ENCODE results near the gene PIEZO2.

PIEZO2 gene

GRCh38 chr18:10877987-10878386 is 271.4 kb downstream of the PIEZO2 start:
- H3K27ac ChIP-seq = no peak overlapping the region
- no peak overlapping the region for H3K4me3 ChIP-seq
- no peaks in the 10 kb centered on the region for H3K27me3 ChIP-seq
- H3K36me3 ChIP-seq = no peaks in the 10 kb centered on the region
- no peaks in the 10 kb centered on the region for H4K20me1 ChIP-seq
- no peak for TF ChIP-seq Cebpa-rat (IDR thresholded peaks at IDR 0.05)
- no peaks in the 10 kb centered on the region for H3K4me1 ChIP-seq
- H3K9ac ChIP-seq = no peak overlapping the region
- H3K4me2 ChIP-seq = no peak overlapping the region
- 0 out of 22 replicates have a peak, but pooled peaks cover 0 to 3% (median 0%) of the 10 kb centered on the region in 11 experiments for H3K9me3 ChIP-seq (replicated peaks in 1 of 11)

- Histone ChIP-seq H3K36me3 (no peaks in the 10 kb centered on the region), H3K27ac (no peak overlapping the region), H3K4me1 (no peaks in the 10 kb centered on the region), H3K4me2 (no peak overlapping the region), H3K27me3 (no peaks in the 10 kb centered on the region), H3K4me3 (no peak overlapping the region), H4K20me1 (no peaks in the 10 kb centered on the region), H3K9me3 (replicated peaks in 1 of 11) (0 out of 22 replicates have a peak, but pooled peaks cover 0 to 3% (median 0%) of the 10 kb centered on the region in 11 experiments), H3K9ac (no peak overlapping the region)
- no peak for TF ChIP-seq Cebpa-rat (IDR thresholded peaks at IDR 0.05)
Observed at GRCh38 chr18:10875811-10876210, 273.6 kb downstream of the PIEZO2 start.

DNA sequence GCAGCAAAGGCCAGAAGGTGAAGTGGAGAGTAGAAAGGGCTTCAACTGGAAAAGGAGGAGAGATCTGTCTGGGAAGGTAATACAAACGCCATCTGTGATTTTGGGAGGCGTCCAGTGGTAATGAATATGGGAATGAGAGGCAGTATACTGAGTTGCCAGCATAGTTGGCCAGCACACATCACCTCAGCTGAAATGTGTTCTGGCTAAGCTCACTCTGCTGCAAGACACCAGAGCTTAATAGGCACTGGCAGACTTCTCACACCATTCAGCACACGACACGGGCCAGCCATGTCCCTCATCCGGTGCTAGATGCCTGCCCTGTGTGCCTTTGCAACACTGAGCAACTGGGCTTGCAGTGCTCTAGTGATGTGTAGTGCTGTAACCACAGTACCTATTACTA is 277.1 kb downstream of the PIEZO2 start:
- TF ChIP-seq Cebpa-rat (IDR thresholded peaks at IDR 0.05) = no peak
- Histone ChIP-seq H3K4me3 (no peak overlapping the region), H3K9ac (no peak overlapping the region), H4K20me1 (no peaks in the 10 kb centered on the region), H3K27me3 (no peaks in the 10 kb centered on the region), H3K4me2 (no peak overlapping the region), H3K27ac (no peak overlapping the region), H3K9me3 (replicated peaks in 1 of 11) (0 out of 22 replicates have a peak, but pooled peaks cover 0 to 3% (median 0%) of the 10 kb centered on the region in 11 experiments), H3K36me3 (no peaks in the 10 kb centered on the region), H3K4me1 (no peaks in the 10 kb centered on the region)

- Histone ChIP-seq H3K27ac (no peak overlapping the region), H3K4me1 (no peaks in the 10 kb centered on the region), H3K4me2 (no peak overlapping the region), H3K36me3 (no peaks in the 10 kb centered on the region), H3K9me3 (replicated peaks in 1 of 11) (peaks cover 5 to 16% (median 9%) of the 10 kb centered on the region in 11 experiments; a peak in 19 of 22 replicates), H4K20me1 (no peaks in the 10 kb centered on the region), H3K9ac (no peak overlapping the region), H3K4me3 (no peak overlapping the region), H3K27me3 (no peaks in the 10 kb centered on the region)
- no peak for TF ChIP-seq Cebpa-rat (IDR thresholded peaks at IDR 0.05)
Observed at GRCh38 chr18:10864722-10865121, 284.6 kb downstream of the PIEZO2 start.

DNA sequence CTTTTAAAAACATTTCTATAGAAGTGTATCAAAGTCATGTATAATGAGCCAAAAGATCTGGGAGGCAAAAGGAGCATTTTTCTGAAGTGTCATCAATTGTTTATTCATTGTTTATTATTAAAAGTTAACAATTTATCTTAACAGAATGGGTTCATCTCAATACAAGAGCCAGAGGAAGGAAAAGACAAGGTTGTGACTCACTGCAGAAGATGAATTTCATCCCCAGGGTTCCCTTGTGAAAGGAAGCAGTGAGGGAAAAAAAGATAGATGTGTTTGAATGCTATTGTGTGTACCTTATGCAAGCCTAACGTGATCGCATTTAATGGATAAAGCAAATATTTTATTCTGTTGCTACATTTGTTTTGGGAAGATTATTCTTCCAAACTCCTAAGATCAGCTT is 286.3 kb downstream of the PIEZO2 start:
- no peak for TF ChIP-seq Cebpa-rat (IDR thresholded peaks at IDR 0.05)
- H3K27ac ChIP-seq = no peak overlapping the region
- no peaks in the 10 kb centered on the region for H3K36me3 ChIP-seq
- H3K4me3 ChIP-seq = no peak overlapping the region
- H3K9me3 ChIP-seq (replicated peaks in 1 of 11) = peaks cover 5 to 16% (median 9%) of the 10 kb centered on the region in 11 experiments; a peak in 19 of 22 replicates
- no peaks in the 10 kb centered on the region for H3K27me3 ChIP-seq
- H4K20me1 ChIP-seq = no peaks in the 10 kb centered on the region
- H3K4me1 ChIP-seq = no peaks in the 10 kb centered on the region
- no peak overlapping the region for H3K9ac ChIP-seq
- no peak overlapping the region for H3K4me2 ChIP-seq

- Histone ChIP-seq H3K4me2 (no peak overlapping the region), H3K36me3 (no peaks in the 10 kb centered on the region), H3K9me3 (replicated peaks in 1 of 11) (peaks cover 5 to 16% (median 9%) of the 10 kb centered on the region in 11 experiments; a peak in 19 of 22 replicates), H3K4me1 (peaks cover 0 to 14% (median 3%) of the 10 kb centered on the region in 10 experiments; a peak in 7 of 20 replicates), H3K27ac (no peak overlapping the region), H4K20me1 (no peaks in the 10 kb centered on the region), H3K9ac (no peak overlapping the region), H3K4me3 (no peak overlapping the region), H3K27me3 (no peaks in the 10 kb centered on the region)
- no peak for TF ChIP-seq Cebpa-rat (IDR thresholded peaks at IDR 0.05)
Observed at GRCh38 chr18:10860928-10861327, 288.4 kb downstream of the PIEZO2 start.

GRCh38 chr18:10860382-10860781 is 289.0 kb downstream of the PIEZO2 start:
- H3K27ac ChIP-seq = no peak overlapping the region
- H3K4me2 ChIP-seq = no peak overlapping the region

GRCh38 chr18:10858477-10858876 is 290.9 kb downstream of the PIEZO2 start:
- Histone ChIP-seq H3K36me3 (no peaks in the 10 kb centered on the region), H3K9ac (no peak overlapping the region), H3K4me1 (peaks cover 0 to 14% (median 3%) of the 10 kb centered on the region in 10 experiments; a peak in 7 of 20 replicates), H3K27ac (no peak overlapping the region), H4K20me1 (no peaks in the 10 kb centered on the region), H3K9me3 (replicated peaks in 1 of 11) (no peaks in the 10 kb centered on the region), H3K4me3 (no peak overlapping the region), H3K27me3 (no peaks in the 10 kb centered on the region), H3K4me2 (no peak overlapping the region)
- no peak for TF ChIP-seq Cebpa-rat (IDR thresholded peaks at IDR 0.05)

More at GRCh38 chr18:10860382-10860781, 289.0 kb downstream of the PIEZO2 start:
- Histone ChIP-seq H3K4me3 (no peak overlapping the region), H3K27me3 (no peaks in the 10 kb centered on the region), H3K36me3 (no peaks in the 10 kb centered on the region), H4K20me1 (no peaks in the 10 kb centered on the region), H3K9ac (no peak overlapping the region), H3K4me1 (peaks cover 0 to 14% (median 3%) of the 10 kb centered on the region in 10 experiments; a peak in 7 of 20 replicates), H3K9me3 (replicated peaks in 1 of 11) (peaks cover 5 to 14% (median 9%) of the 10 kb centered on the region in 11 experiments; a peak in 19 of 22 replicates)
- no peak for TF ChIP-seq Cebpa-rat (IDR thresholded peaks at IDR 0.05)

DNA sequence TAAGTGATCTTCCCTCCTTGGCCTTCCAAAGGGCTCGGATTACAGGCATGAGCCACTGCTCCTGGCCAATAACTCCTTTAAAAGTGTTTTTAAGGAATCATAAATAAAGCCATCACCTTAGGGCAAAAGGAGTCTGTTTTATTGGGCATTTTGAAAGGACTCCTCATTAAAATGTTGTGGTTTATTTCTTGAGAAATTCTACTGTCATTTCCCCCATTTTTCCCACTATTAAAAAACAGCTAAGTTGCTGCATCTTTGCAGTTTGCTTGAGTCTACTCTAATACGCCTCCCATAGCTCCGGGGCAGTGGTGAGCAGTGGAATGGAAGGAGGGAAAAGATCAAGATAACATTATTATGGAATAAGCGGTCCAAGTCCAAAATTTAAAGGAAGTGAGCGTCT is 293.2 kb downstream of the PIEZO2 start:
- Histone ChIP-seq H3K4me3 (no peak overlapping the region), H3K4me2 (peak overlapping the region in 3 of 11 experiments; percentile 33 to 56 (median 43); a peak in 6 of 22 replicates), H4K20me1 (no peaks in the 10 kb centered on the region), H3K27me3 (no peaks in the 10 kb centered on the region), H3K9me3 (replicated peaks in 1 of 11) (no peaks in the 10 kb centered on the region), H3K9ac (no peak overlapping the region), H3K36me3 (no peaks in the 10 kb centered on the region), H3K4me1 (peaks cover 0 to 14% (median 5%) of the 10 kb centered on the region in 10 experiments; a peak in 8 of 20 replicates), H3K27ac (no peak overlapping the region)
- no peak for TF ChIP-seq Cebpa-rat (IDR thresholded peaks at IDR 0.05)
